ENCODE results near the gene DYSF.
"Not testable (repeated sequence)": the region's sequence is repeated elsewhere in the genome, so short reads cannot be mapped to it uniquely, and the experiment has no call there.

Gene DYSF

GRCh38 chr2:71655498-71655897 is 202.1 kb downstream of the DYSF start:
- DNase-seq (ENCODE audit: low spot score) = no peak

DNA sequence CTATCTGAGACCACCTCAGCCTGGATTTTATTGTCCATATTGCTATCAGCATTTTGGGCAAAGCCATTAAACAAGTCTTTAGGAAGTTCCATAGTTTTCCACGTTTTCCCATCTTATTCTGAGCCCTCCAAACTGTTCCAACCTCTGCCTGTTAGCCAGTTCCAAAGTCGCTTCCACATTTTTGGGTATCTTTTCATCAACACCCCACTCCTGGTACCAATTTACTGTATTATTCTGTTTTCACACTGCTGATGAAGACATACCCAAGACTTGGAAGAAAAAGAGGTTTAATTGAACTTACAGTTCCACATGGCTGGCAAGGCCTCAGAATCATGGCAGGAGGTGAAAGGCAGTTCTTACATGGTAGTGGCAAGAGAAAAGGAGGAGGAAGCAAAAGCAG is 204.9 kb downstream of the DYSF start:
- DNase-seq (ENCODE audit: low spot score) = not testable (repeated sequence)

DNA sequence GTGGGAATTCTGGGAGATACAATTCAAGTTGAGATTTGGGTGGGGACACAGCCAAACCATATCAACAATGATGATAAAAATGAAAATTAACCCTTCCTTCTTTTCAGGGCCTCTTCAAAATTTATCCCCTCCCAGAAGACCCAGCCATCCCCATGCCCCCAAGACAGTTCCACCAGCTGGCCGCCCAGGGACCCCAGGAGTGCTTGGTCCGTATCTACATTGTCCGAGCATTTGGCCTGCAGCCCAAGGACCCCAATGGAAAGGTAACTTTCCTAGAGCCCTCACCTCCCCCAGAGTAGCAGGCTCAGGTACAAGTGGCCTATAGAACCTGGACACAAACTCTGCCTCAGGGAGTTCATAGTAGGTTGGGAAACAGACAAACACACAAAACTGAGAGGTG is 205.4 kb downstream of the DYSF start:
- no peak for DNase-seq (ENCODE audit: low spot score)

DNA sequence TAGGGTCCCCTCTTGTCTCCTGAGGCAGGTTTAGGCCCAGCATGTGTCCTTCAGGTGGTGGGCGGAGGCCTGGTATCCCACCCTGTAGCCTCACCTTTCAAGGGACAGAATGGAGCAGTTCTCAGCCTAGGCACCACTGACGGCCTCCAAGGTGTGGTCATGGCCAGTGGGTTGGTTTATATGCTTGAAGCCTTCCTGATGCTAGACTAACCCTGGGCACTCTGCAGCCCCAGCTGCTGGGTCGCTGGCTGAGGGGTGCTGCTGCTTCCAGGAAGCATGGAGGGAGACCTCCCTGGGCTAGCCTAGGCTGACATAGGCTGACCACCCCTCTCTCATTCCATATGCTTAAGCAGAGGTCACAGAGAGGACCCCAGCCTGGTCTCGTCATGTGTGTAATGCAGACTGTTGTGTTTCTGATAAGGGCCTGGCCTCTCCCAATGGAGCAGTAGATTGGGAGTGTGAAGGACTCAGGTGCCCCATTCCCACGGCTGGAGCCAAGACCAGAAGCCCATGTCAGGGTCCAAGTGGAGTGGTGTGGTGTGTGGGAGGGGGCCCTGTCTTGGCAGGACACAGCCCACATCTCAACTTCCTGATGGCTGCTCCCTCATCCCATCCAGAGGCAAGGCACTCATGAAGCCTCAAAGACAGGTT is 206.6 kb downstream of the DYSF start:
- no peak for DNase-seq (ENCODE audit: low spot score)

DNA sequence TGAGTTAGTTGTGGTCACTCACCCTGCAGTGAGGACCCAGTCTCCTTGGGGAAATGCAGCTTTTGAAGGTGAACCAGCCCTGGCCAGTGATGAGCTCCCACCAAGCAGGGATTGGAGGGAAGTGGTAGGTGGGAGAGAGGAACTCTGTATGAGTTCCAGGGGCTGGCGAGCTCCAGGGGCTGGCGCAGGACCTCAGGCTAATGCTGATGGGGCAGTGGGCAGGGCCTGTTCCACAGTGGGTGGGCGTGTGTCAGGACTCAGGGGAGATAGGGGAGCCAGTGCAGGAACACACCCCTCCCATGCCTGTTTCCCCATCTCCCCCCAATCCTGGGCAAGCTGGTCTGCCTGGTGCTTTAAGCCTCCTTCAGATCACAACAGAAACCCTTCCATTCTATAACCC is 208.4 kb downstream of the DYSF start:
- DNase-seq (ENCODE audit: low spot score) = no peak

- DNase-seq (ENCODE audit: low spot score) = no peak
These were observed 209.5 kb downstream of the DYSF start for GRCh38 chr2:71662665-71663394.

GRCh38 chr2:71664161-71664560 is 210.8 kb downstream of the DYSF start:
- DNase-seq (ENCODE audit: low spot score) = no peak

GRCh38 chr2:71665168-71666093 is 212.1 kb downstream of the DYSF start:
- DNase-seq (ENCODE audit: low spot score) = no peak

GRCh38 chr2:71666094-71666474 is 212.7 kb downstream of the DYSF start:
- no peak for DNase-seq (ENCODE audit: low spot score)

DNA sequence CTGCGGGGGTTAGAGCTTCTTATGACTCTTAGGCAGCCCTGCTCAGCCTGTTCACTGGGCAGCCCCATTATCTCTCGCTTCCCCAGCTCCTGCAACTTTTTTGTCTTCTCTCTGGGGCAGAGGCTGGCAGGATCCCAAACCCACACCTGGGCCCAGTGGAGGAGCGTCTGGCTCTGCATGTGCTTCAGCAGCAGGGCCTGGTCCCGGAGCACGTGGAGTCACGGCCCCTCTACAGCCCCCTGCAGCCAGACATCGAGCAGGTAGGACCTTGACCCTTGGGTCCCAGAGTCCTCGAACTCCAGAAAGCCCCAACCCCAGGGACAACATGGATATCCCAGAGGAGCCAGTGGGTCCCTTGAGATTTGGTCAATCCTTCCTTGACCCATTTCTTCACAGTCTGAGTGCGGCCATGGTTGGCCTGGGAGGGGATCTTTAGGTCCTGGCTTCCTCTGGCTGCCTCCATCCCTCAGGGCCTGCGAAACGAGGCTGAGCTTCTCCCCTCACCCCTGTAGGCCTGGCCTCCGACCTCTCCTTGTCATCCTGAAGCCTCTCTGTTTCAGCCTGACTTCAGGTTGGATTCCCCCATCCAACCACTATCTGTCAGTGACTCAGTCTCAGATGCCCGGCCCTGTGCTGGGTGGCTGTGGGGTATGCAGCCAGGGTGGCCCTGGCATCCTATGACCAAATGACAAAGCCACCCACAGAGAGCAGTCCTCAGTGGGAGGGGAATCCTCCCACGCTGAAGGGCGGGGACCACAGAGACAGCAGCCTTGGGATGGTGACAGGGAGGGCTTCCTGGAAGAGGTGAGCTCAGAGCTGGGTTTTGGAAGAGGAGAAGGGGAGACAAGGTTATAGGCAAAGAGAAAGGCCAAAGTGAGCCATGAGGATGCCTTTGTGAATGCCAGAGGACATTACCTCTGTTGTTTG is 214.2 kb downstream of the DYSF start:
- DNase-seq (ENCODE audit: low spot score) = peak; percentile 11

GRCh38 chr2:71668326-71669057 is 215.1 kb downstream of the DYSF start:
- DNase-seq (ENCODE audit: low spot score) = peak; percentile 10

- DNase-seq (ENCODE audit: low spot score) = peak; percentile 5
These were observed 215.7 kb downstream of the DYSF start for GRCh38 chr2:71669058-71669456.

DNA sequence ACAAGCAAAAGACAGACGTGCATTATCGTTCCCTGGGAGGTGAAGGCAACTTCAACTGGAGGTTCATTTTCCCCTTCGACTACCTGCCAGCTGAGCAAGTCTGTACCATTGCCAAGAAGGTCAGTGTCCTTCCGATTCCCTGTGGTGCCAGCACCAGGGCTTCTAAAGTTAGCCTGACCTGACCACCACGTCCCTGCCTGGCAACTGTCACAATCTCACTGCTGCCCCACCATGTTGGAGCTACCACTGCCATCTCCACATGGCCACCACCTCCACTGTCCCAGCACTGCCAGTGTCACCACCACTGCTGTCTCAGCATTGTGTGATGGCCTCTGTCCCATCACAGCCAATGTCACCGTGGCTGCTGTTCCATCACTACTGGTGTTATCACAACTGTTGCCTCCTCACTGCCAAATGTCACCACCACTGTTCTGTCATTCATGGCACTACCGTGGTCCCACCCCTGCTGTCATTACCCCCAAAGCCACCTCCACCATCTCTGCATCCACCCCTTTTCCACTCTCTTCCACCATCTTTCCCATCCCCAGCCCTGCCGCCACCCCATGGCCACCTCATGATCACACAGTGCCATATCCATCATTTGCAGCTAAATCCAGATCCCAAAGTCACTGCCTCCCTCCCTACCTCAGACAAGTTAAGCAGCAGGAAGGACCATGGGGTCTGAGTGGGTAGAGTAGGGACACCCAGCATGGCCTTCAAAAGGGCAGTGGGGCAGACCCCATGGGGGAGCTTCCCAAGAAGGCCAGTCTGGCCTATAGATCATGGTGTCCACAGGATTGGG is 216.5 kb downstream of the DYSF start:
- DNase-seq (ENCODE audit: low spot score) = peak; percentile 6

GRCh38 chr2:71670430-71670795 is 217.1 kb downstream of the DYSF start:
- peak; percentile 8 for DNase-seq (ENCODE audit: low spot score)

DNA sequence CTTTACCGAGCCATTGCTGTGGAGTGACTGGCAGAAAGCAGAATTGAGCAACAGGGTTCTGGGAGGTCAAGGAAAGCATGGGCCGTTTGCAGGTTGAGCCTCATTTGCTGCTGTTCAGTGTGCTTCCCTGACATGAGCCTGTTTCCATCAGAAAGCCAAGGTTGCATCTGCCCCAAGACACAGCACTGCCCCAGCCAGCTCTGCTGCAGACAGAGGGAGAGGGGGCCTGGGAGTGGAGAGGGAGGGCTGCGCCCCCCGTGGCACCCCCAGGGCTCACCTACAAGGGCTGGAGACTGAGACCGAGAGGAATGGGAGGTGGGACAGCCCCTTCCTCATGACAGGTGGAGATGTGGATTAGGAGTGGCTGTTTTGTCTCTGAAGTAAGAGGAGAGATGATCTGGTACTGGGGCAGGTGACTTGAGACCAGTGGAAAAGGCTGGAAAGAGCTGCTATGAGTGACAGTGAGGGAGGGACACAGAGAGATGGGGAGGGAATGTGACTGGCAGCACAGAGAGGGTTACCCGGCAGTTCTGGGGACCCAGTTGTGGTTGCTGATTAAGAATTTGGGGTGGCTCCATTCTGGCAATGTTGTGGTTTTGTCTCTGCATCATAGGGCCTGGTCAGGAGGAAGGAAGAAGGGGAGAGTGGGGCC is 218.0 kb downstream of the DYSF start:
- DNase-seq (ENCODE audit: low spot score) = peak; percentile 9

DNA sequence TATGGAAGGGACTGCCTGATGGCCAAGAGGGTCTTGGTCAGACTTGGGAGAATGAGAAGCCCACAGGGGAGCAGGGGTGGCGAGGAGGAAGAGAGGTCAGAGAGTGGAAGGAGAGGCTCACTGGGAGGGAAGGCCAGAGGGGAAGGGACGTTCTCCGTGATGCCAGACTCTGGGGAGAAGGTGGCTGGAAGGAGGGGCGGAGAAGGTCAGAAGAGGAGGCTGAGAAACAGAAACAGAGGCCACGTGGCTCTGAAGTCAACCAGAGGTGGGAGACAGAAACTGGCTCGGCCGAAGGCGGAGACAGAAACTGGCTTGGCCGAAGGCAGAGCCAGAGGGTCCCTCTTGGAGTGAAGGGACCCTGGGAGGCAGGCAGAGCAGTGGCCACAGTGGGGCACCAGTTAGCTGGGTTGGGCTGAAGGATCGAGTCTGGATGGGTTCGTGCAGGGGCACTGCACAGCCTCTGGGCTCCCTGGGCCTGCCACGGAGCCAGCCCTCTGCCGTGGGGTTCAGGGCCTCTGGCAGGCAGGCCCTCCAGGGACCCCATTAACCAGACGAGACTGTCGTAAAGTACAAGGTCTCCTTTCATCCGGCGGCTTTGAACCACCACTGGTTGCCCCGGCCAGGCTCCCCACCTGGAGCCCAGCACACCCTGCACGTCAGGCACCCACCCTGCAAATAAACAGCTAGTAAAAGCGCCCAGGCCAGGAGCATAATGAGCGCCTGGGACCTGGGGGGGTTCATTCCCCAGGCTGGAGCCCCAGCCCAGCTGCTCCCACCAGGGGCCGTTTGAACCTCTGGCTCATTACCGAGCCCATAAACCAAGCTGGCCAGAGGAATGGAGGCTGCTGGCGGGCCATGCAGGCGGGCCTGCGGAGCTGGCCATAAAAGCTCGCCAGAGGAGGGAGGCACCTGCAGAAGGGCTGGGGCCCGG is 218.8 kb downstream of the DYSF start:
- DNase-seq (ENCODE audit: low spot score) = peak; percentile 29

DNA sequence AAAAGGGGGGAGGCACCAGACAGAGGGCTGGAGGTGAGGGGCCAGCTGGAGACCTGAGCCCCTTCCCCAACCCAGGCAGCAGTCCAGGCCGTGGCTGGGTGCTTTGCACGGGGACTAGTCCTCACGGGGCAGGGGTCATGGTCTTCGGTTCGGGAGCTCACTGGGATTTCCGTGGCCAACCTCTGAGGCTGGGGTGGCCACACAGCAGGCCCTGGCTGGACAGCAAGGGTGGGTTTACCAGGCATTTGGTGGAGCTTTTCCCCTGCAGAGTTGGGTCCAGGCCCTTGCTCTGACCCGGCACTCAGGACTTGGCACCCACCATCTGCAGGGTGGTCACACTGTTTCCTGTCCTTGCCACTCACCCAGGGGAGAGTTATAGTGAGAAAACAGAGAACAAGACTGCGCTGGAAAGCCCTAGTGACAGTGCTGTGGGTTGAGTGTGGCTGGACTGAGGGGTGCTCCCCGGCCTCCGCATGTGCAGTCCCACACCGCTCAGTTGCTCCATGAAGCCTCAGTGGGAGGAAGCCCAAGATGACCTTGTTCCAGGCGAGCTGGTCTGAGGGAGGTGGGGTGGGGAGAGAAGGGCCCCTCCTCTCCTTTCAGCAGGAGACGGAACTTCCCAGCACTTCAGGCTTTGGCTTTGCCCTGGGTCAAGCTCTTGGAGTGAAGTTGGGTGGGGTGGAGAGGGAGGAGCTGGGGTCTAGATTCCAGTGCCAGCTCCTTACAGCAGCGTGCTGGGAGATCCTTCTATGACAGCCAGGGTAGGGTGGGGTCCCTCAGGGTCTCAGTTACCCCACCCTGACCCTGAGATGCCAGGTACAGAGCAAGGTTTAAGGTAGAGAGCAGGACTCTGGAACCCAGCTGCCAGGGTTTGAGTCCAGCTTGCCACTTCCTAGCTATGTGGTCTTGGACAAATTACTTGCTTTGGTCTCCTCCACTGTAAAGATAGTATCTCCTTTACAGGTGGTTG is 219.8 kb downstream of the DYSF start:
- no peak for DNase-seq (ENCODE audit: low spot score)

Measured in AG20443 (cell line).